ENCODE measurements around the gene KIF25.

GRCh38 chr6:168091381-168092264, 94.2 kb downstream of the KIF25 start:
- TF ChIP-seq RARB (CRISPR knock-in tag; IDR thresholded peaks at IDR 0.05) (no peak), ARNTL (CRISPR knock-in tag; IDR thresholded peaks at IDR 0.05; ENCODE audit: borderline replicate concordance, low read depth) (no peak), OSR1 (CRISPR knock-in tag; IDR thresholded peaks at IDR 0.05) (no peak), PATZ1 (CRISPR knock-in tag; IDR thresholded peaks at IDR 0.05; ENCODE audit: borderline replicate concordance) (no peak), POU6F1 (CRISPR knock-in tag; IDR thresholded peaks at IDR 0.05; ENCODE audit: borderline replicate concordance, low read depth) (no peak), ZFP3 (CRISPR knock-in tag; IDR thresholded peaks at IDR 0.05) (no peak), ESRRG (CRISPR knock-in tag; IDR thresholded peaks at IDR 0.05) (no peak), ZNF565 (CRISPR knock-in tag; conservative IDR thresholded peaks at IDR 0.05; ENCODE audit: low read depth) (no peak), ZFP30 (CRISPR knock-in tag; IDR thresholded peaks at IDR 0.05) (no peak), ZC3H10 (CRISPR knock-in tag; IDR thresholded peaks at IDR 0.05) (no peak)
